Esophagus squamous epithelium (tissue), 4 donors: Measurements from ENCODE around the gene SS18L1.

Experiments used
- CTCF ChIP-seq, 6 experiments: fragments of 450-650 bp in 4 of 6; fragments of 200-600 bp in 2 of 6; sonication (generic) in 2 of 6; IDR thresholded peaks; one replicate each; pipeline ENCODE4 v1.5.1; 2016 to 2019; ENCODE audit warnings: antibody characterized with exemption in 6 of 6, mild to moderate bottlenecking in 4 of 6, moderate library complexity in 4 of 6
- POLR2A ChIP-seq, 4 donors: fragments of 450-650 bp; IDR thresholded peaks; one replicate each; pipeline ENCODE4 v1.6.1; 2017; ENCODE audit warnings: antibody characterized with exemption in 4 of 4, mild to moderate bottlenecking in 4 of 4, moderate library complexity in 3 of 4

DNA sequence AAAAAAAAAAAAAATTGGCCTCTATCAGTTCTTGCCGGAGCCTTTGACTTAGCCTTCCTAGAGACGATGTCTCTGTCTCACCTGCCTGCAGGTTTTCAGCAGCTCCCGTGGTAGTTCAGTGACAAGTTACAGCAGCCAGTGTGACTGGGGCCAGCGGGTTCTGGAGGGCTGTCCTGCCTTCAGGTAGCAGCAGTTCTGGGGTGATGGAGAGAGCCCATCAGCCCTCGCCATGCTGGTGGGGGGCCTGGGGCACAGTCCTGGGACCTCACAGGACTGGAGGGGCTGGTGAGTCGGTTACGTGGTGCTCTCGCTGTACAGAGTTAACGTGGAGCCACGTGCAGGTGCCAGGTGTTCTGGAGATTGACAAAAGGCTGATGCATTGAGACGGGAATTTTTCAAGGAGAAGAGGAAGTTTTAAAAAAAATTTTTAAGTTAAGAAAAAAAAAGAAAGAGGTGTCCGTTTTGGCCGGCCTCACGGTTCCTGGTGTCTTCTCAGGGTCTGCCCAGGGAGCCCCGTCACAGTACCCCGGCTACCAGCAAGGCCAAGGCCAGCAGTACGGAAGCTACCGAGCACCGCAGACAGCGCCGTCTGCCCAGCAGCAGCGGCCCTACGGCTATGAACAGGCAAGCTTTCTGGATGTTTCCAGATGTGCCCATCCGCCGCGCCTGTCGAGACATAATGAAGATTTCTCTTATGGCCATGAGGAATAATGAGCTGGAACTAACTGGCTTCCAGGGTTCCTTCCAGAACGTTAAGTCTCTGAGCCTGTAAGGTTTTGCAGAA, 30.6 kb downstream of the SS18L1 start:
- TF ChIP-seq POLR2A (IDR thresholded peaks at IDR 0.05) = no peak
- no peak for TF ChIP-seq CTCF (IDR thresholded peaks at IDR 0.05)
